ENCODE results near the gene FOXA1.

The FOXA1 gene

DNA sequence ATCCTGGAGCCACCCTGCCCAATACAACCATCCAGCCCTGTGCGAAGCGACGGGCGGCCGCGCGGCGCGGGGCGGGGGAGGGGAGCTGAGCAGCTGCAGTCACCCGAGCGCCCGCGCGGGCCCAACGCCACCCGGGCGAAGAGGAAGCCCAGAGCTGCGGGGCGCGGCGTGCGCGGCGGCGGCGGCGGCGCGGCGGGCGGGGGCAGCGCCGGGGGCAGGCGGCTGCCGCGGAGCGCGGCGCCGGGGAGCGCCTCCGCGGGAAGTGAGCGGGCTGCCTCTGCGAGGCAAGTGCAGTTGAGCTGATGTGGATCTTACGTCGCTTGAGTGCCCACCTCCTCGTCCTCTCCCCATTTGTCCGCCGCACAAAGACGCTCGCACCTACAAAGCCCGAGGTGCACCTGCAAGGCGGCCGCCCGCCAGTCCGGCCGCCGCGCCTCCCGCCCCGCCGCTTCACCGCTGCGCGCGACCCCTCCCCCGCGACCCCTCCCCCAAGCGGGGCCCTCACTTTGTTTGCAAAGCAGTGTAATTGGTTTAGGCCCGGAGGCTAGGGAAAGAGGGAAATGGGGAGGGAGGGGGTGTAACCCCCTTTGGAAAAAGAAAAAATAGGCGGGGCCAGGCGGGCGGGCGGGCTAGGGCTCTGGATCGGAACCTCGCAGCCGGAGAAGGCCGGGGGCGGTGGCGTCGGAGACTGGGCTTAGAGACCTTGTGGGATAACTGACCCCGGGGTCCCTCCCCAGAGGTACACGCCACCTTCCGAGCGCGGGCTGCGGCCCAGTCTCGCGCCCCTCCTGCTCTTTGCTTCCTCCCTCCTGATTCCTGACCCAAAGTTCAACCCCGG, at the start of gene FOXA1, which contains the start of gene TTC6:
FOXA1 (minus strand) TSS at position 279 of the 838 bp plus-strand sequence; CDS start at position 2, 277 bp downstream.
TTC6 (plus strand) TSS at position 659 of the 838 bp plus-strand sequence. CDS start 26,436 bp downstream, outside the sequence.
- DNase-seq, result no peak

DNA sequence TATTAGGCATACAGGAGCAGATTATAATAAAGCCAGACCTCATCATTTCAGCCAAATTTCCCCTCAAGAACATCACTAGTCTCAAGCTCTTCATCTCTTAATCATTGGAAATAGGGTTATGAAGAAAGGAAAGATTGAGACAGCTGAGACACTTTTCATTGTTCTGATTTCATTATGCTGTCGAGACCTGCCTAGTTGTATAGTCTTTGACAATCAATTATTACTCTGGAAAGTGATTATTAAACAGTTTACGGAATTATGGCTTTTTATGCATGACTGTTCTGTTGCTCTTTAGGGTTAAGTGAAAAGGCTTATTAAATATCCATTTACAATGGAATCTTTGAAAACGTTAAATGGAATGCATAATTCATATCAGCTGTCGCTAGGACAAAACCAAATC, 48.7 kb upstream of the FOXA1 start:
- DNase-seq, result no peak

DNA sequence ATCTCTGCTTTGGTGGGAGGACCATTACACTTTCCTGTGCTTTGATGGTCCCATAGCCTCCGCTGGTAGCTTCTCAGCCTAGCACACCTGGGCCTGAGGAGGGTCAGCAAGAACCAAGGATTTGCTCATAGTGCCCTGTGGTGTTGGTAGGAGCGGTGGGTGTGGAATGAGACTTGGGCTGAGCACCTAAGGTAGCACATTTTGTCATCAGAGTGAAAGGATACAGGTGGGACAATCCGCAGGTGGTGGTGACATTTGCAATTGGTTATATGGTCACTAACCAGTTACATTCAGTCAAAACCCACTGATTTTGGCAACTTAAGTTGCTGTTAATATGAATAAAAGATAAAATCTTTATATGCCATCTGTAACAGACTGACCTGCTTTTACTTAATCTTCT, 47.1 kb upstream of the FOXA1 start:
- DNase-seq, result no peak

DNA sequence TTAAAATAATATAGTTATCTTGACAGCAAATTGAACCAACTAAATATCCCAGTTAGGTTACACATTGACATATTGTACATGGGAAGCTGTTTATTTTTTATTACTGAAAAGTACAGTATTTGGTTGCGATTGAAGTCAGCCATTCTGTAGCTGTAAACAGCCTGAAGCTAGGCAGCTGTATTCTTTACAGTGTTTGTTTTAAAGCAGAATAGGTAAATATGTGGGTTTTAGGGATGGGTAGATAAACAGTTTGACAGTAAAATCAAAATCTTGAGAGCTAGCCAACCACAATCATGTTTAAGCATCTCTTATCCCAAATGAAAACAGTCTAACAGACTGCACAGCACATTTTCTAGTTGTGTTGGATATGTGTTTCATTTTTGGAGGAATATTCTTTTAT, 46.1 kb upstream of the FOXA1 start:
- no peak for DNase-seq

GRCh38 chr14:37638599-37638998, 43.5 kb upstream of the FOXA1 start:
- DNase-seq, result no peak

GRCh38 chr14:37637341-37637740, 42.3 kb upstream of the FOXA1 start:
- no peak for DNase-seq

GRCh38 chr14:37625597-37626595, 30.8 kb upstream of the FOXA1 start:
- no peak for DNase-seq

DNA sequence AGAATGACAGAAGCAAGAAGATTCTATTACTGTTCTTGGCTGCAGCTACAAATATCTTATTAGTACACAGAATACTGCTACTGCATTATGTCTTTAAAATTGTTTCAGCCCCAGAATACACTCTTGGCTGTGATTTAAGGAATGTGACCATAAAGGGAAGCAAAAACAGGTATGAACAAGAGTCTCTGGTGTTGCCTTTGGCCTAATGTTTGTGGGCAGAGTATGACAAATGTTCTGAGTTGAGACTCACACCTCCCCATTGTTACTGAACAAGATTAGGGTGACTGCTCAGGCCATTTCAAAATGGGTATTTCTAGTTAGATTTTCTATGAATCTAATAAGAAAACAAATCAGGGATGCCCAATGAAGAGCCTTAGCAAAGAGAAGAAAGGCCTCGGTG, 28.9 kb upstream of the FOXA1 start:
- DNase-seq, result no peak

GRCh38 chr14:37623426-37623951, 28.4 kb upstream of the FOXA1 start:
- no peak for DNase-seq

DNA sequence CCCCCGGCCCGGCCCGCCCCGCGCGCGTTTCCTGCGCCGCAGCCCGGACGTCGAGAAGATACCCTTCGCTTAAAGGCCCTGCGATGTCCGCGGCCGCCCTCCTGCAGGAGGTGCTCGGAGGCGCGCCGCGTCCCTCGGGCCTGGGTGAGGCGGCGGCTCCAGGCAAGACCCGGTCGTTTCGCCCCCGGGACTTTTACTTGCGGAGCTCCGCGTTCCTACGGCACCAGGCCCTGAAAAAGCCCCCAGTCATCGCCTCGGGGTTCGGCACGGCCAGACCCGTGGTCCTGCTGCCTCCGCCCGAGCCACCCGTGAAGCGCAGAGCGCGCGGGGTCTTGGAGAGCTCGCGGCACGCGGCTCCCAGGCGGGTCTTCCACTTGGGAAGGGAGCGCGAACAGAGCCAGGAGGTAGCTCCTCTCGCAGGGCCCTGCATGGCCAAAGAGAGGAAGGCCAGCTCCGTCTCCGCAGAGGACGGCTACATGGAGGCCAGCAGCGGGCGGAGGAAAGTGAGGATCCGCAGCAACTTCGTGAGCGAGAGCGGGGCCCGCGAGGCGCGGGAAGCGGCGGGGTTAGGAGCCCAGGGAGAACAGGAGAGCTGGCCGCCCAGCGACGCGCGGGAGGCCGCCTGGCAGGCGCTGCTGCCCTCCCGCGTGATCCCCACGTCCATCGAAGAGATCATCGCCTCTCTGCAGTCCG, 27.3 kb upstream of the FOXA1 start:
- DNase-seq, result peak; percentile 63

DNA sequence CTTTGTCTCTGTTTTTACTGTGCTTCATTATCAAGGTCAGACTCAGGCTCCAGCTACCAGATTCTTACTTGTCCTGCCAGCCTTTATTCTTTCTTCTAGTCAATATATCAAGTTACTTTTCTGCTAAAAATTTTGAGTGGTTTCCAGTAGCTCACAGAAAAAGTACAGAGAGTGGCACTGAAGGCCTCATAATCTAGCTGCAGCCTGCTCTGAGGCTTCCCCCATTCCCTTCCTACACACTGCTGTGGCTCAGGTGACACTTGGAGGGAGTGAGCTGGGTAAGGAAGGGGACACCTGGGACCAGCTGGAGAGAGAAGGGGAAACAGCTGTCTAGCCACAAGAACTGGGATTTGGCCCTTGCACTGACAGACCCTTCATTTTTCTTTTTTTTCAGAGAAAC, 25.8 kb upstream of the FOXA1 start:
- no peak for DNase-seq

DNA sequence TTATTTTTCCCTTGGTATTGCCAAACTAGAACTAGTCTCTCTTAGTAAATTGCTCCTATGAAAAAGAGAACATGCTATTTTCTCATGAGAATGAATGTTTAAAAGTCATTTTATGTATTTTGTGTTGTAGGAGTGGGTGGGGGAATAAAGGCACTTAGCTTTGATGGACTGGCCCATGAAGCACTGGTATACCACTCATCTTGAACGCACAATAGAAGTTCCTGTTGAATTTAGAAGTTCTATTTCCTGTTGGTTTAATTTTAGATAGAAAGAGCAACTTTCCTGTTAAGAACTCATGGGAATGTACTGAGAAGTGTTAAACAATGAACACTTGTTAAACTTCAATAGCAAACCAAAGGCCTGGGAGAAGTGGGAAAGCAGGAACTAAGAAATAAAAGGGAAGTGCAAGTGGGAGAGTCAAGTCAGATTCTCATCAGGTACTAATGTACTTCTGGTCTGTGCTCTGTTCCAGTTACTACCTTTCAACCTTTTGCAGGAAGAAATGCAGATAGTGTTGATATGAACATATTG, 23.5 kb upstream of the FOXA1 start:
- no peak for DNase-seq

GRCh38 chr14:37617864-37618365, 22.9 kb upstream of the FOXA1 start:
- no peak for DNase-seq

GRCh38 chr14:37616853-37617252, 21.8 kb upstream of the FOXA1 start:
- no peak for DNase-seq

DNA sequence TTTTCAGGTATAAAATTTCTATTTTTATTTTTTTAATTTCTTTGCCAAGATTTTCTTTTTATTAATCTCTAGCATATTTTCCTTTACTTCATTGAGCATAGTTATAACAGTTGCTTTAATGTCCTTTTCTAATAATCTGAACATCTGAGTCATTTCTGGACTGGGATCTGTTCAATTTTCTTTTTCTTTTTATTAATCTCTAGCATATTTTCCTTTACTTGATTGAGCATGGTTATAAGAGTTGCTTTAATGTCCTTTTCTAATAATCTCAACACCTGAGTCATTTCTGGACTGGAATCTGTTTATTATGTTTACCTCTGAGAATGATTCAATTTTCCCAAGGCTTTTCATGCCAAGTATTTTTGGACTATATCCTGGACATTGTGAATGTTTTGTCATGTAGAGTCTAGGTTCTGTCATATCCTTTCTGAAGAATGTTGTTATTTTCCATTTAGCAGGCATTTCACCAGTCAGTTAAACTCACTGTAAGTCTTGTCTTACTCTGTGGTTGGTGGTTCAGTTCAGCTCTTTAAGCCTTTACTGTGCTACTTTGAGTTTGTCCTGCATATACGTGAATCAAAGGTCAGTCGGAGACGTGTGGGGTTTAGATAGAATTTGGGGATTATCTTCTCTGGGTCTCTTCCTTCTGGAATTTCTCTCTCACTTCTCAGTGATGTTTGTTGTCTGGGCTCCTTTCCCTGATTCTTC, 20.7 kb upstream of the FOXA1 start:
- no peak for DNase-seq

DNA sequence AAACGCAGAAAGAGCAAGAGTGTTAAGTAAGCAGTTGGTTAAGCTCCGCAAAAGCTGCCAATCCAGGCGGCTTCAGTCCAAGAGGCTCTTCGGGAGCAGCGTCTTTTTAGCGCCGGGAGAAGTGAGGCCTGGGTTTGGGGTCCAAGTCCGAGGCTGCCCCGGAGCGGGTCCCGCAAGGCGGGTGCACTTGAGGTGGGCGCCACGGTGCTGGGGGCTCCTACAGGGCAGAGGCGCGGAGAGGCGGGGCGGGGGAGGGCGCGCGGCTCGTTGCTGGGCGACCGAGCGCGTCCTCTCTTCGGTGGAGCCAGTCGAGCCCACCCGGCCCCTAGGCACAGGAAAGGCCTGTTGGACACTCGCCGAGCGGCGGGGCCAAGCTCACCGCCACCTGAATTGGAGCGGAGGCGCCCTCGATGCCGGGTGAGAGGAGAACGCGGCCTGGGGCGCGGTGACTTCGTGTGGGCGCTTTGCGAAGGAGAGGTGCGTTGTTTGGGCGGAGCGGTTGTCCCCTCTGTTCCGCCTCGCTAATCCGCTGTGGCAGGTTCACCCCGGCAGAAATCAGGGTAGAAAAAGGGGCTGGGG, 16.0 kb upstream of the FOXA1 start:
- no peak for DNase-seq

- no peak for DNase-seq
Observed at GRCh38 chr14:37608649-37609048, 13.6 kb upstream of the FOXA1 start.

GRCh38 chr14:37606678-37607077, 11.6 kb upstream of the FOXA1 start:
- no peak for DNase-seq

- no peak for DNase-seq
Observed at GRCh38 chr14:37603688-37604251, 8.7 kb upstream of the FOXA1 start.

DNA sequence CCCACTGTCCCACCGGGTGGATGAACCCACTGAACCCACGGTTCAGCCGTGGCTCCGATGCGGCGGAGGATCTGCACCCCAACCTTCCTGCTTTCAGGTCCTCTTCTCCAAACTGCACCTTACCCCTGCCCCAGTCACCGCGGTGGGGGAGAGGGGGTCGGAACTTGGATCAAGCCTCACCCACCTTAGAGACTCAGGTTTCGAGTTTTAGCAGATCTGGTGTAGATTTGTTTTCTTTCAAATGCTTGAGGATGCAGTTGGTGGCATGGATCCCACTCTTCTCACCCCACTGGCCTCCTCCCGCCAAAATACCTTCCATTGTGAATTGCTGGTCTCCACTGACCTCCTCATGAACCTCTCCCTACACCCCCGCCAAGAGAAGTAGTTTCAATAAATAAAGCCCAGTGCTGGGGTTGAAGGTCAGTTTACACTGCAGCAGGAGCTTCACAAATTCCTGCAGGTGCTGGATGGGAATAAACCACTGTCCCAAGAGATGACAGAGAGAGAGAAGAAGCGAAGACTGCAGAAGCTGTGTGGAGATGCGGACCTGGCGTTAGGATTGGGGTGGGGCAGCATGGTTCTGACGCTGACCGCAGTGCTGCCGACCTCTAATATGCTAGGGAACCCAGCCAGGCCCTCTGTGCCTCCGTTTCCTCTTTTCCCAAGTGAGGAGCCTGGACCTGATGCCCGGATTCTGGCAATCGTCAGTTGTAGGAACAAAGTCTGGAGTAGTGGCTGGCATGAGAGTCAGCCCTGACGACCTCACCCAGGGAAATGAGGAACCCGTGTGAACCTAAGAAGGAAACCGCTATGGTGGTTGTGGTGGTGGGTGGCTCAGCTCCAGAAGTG, 7.8 kb upstream of the FOXA1 start:
- no peak for DNase-seq

Data from right forelimb (tissue), 1 donor.